HEK293 (cell line): ENCODE measurements around the gene WNT5B.

Experiments
- BCL11A ChIP-seq: fragments of 450-650 bp; formaldehyde crosslinking; IDR thresholded peaks from 2 replicates; pipeline ENCODE4 v1.5.1; 2016; ENCODE audit warnings: low read depth, missing biosample characterization, missing genetic modification characterization
- CTCF ChIP-seq: fragments of 450-650 bp; formaldehyde crosslinking; IDR thresholded peaks from 2 replicates; pipeline ENCODE4 v1.5.1; 2016; ENCODE audit warnings: missing biosample characterization, missing genetic modification characterization
- REST ChIP-seq: fragments of 450-650 bp; formaldehyde crosslinking; IDR thresholded peaks from 2 replicates; pipeline ENCODE4 v1.5.1; 2016; ENCODE audit warnings: missing biosample characterization, missing genetic modification characterization
- TRIM28 ChIP-seq: IDR thresholded peaks from 2 replicates; pipeline ENCODE4 v1.6.1; 2011; ENCODE audit warnings: low read length, control low read depth, borderline replicate concordance
- YY1 ChIP-seq: fragments of 450-650 bp; formaldehyde crosslinking; IDR thresholded peaks from 2 replicates; pipeline ENCODE4 v1.5.1; 2018; ENCODE audit warnings: missing biosample characterization, missing genetic modification characterization
- ZNF155 ChIP-seq: fragments of 450-650 bp; formaldehyde crosslinking; IDR thresholded peaks from 2 replicates; pipeline ENCODE4 v1.5.1; 2016; ENCODE audit warnings: missing biosample characterization, missing genetic modification characterization
- ZNF16 ChIP-seq: fragments of 450-650 bp; formaldehyde crosslinking; IDR thresholded peaks from 2 replicates; pipeline ENCODE4 v1.5.1; 2016; ENCODE audit warnings: low read depth, missing biosample characterization, missing genetic modification characterization
- ZNF18 ChIP-seq: fragments of 450-650 bp; formaldehyde crosslinking; IDR thresholded peaks from 2 replicates; pipeline ENCODE4 v1.5.1; 2016; ENCODE audit warnings: missing biosample characterization, missing genetic modification characterization
- ZNF23 ChIP-seq: fragments of 450-650 bp; formaldehyde crosslinking; IDR thresholded peaks from 2 replicates; pipeline ENCODE4 v1.5.1; 2016; ENCODE audit warnings: missing biosample characterization, missing genetic modification characterization, borderline replicate concordance
- ZNF311 ChIP-seq: fragments of 450-650 bp; formaldehyde crosslinking; IDR thresholded peaks from 2 replicates; pipeline ENCODE4 v1.5.1; 2017; ENCODE audit warnings: missing biosample characterization, missing genetic modification characterization, borderline replicate concordance
- ZNF514 ChIP-seq: fragments of 450-650 bp; formaldehyde crosslinking; IDR thresholded peaks from 2 replicates; pipeline ENCODE4 v1.5.1; 2016; ENCODE audit warnings: missing biosample characterization, missing genetic modification characterization
- TF ChIP-seq, protein P1 (sequence below): fragments of 450-650 bp; formaldehyde crosslinking; IDR thresholded peaks from 2 replicates; pipeline ENCODE4 v1.5.1; 2016; ENCODE audit warnings: missing biosample characterization, missing genetic modification characterization

GRCh38 chr12:1646569-1647284 is 17.7 kb downstream of the WNT5B start:
- TF ChIP-seq CTCF (tag by site-specific recombination): no peak
- TF ChIP-seq ZNF155: no peak
- no peak for TF ChIP-seq TRIM28
- TF ChIP-seq ZNF311 (tag by site-specific recombination): no peak
- no peak for TF ChIP-seq ZNF16
- TF ChIP-seq REST (tag by site-specific recombination): no peak
- TF ChIP-seq ZNF18: no peak
- TF ChIP-seq YY1 (tag by site-specific recombination): no peak
- TF ChIP-seq, protein P1, sequence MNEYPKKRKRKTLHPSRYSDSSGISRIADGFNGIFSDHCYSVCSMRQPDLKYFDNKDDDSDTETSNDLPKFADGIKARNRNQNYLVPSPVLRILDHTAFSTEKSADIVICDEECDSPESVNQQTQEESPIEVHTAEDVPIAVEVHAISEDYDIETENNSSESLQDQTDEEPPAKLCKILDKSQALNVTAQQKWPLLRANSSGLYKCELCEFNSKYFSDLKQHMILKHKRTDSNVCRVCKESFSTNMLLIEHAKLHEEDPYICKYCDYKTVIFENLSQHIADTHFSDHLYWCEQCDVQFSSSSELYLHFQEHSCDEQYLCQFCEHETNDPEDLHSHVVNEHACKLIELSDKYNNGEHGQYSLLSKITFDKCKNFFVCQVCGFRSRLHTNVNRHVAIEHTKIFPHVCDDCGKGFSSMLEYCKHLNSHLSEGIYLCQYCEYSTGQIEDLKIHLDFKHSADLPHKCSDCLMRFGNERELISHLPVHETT (tag by site-specific recombination): no peak
- TF ChIP-seq ZNF23 (tag by site-specific recombination): no peak
- TF ChIP-seq ZNF514 (tag by site-specific recombination): no peak
- TF ChIP-seq BCL11A: no peak
